Right atrium auricular region (tissue), 2 donors: ENCODE data around the gene EFNA3. TPM values are rescaled to one million over a fixed set of nuclear protein-coding genes. Genes with fewer than 3 reads are reported as not detected.

Experiments
- DNase-seq: peaks from one replicate; pipeline ENCODE4 v3.0.0-alpha.2; 2019; ENCODE audit warnings: low spot score
- H3K27ac ChIP-seq, 2 donors: fragments of 200-600 bp; sonication (generic); 1 replicate in 1 of 2; 2 replicates in 1 of 2; pipeline ENCODE4 v1.5.1; 2016 to 2019
- H3K27me3 ChIP-seq, 2 donors: fragments of 200-600 bp; sonication (generic); one replicate each; pipeline versions ENCODE4 v1.5.1 to v1.6.0; 2017 to 2019
- H3K36me3 ChIP-seq: fragments of 200-600 bp; sonication (generic); one replicate; pipeline ENCODE4 v1.5.1; 2016
- H3K4me1 ChIP-seq, 2 donors: fragments of 200-600 bp; sonication (generic); one replicate each; pipeline versions ENCODE4 v1.5.1 to v1.6.0; 2017 to 2019
- H3K4me3 ChIP-seq, 2 donors: fragments of 200-600 bp; sonication (generic); 1 replicate in 1 of 2; 2 replicates in 1 of 2; pipeline ENCODE4 v1.5.1; 2017 to 2019; ENCODE audit warnings: mild to moderate bottlenecking in 1 of 2, moderate library complexity in 1 of 2
- H3K9me3 ChIP-seq, 2 donors: fragments of 200-600 bp; sonication (generic); one replicate each; pipeline ENCODE4 v1.5.1; 2019
- CTCF ChIP-seq, 2 donors: fragments of 200-600 bp; sonication (generic); IDR thresholded peaks; one replicate each; pipeline ENCODE4 v1.5.1; 2019; ENCODE audit warnings: antibody characterized with exemption in 2 of 2
- total RNA-seq, 2 donors: library from RNA; depleted of rRNA; stranded (reverse); fragments of >200 nt; gene quantifications; one replicate each; pipeline ENCODE4 v1.1.0, GENCODE V29; 2016

EFNA3 gene
- total RNA-seq, 2 donors from 2014 or later, result 3.2 TPM; not detected in 1

GRCh38 chr1:155057104-155057503, 21.5 kb upstream of the EFNA3 start:
- Histone ChIP-seq H3K27me3 (no peaks in the 10 kb centered on the region), H3K4me3 (no peak overlapping the region), H3K4me1 (peaks cover 0 to 28% of the 10 kb centered on the region in 2 donors), H3K36me3 (peaks cover 63% of the 10 kb centered on the region), H3K27ac (no peak overlapping the region), H3K9me3 (no peaks in the 10 kb centered on the region)
- TF ChIP-seq CTCF (IDR thresholded peaks at IDR 0.05), result no peak
- no peak for DNase-seq

GRCh38 chr1:155057788-155058211, 20.8 kb upstream of the EFNA3 start:
- Histone ChIP-seq H3K27ac (no peak overlapping the region), H3K4me3 (no peak overlapping the region), H3K4me1 (peaks cover 0 to 28% of the 10 kb centered on the region in 2 donors), H3K36me3 (peaks cover 63% of the 10 kb centered on the region), H3K27me3 (no peaks in the 10 kb centered on the region), H3K9me3 (no peaks in the 10 kb centered on the region)
- no peak for DNase-seq
- TF ChIP-seq CTCF (IDR thresholded peaks at IDR 0.05), result no peak

- peaks cover 0 to 33% of the 10 kb centered on the region in 2 donors for H3K4me1 ChIP-seq
- peaks cover 49% of the 10 kb centered on the region for H3K36me3 ChIP-seq
- no peak for TF ChIP-seq CTCF (IDR thresholded peaks at IDR 0.05)
- H3K9me3 ChIP-seq, result no peaks in the 10 kb centered on the region
- no peak for DNase-seq
- H3K4me3 ChIP-seq, result no peak overlapping the region
- no peak overlapping the region for H3K27ac ChIP-seq
- no peaks in the 10 kb centered on the region for H3K27me3 ChIP-seq
Measured at GRCh38 chr1:155060736-155061135, 17.9 kb upstream of the EFNA3 start.

GRCh38 chr1:155061381-155062150, 17.1 kb upstream of the EFNA3 start:
- Histone ChIP-seq H3K27ac (no peak overlapping the region), H3K36me3 (peaks cover 41% of the 10 kb centered on the region), H3K4me1 (peaks cover 0 to 33% of the 10 kb centered on the region in 2 donors), H3K27me3 (no peaks in the 10 kb centered on the region), H3K4me3 (no peak overlapping the region), H3K9me3 (no peaks in the 10 kb centered on the region)
- TF ChIP-seq CTCF (IDR thresholded peaks at IDR 0.05), result peak; percentile 100
- DNase-seq, result peak; percentile 86

- Histone ChIP-seq H3K27ac (no peak overlapping the region), H3K4me1 (peaks cover 0 to 33% of the 10 kb centered on the region in 2 donors), H3K9me3 (no peaks in the 10 kb centered on the region), H3K4me3 (peak overlapping the region in 1 of 2 donors; percentile 83), H3K36me3 (peaks cover 35% of the 10 kb centered on the region), H3K27me3 (no peaks in the 10 kb centered on the region)
- no peak for DNase-seq
- no peak for TF ChIP-seq CTCF (IDR thresholded peaks at IDR 0.05)
Measured at GRCh38 chr1:155062151-155062686, 16.4 kb upstream of the EFNA3 start.
